NCI-H524 (cell line): Measurements from ENCODE around the gene B9D1.

Experiments used
- DNase-seq, 2 experiments: peaks; one replicate each; lab custom pipeline; 2025; lab: John Stamatoyannopoulos, UW

B9D1 gene

GRCh38 chr17:19338031-19338990 lies 24.2 kb downstream of the B9D1 start:
- DNase-seq, result peak in 1 of 2 experiments; percentile 52

GRCh38 chr17:19337712-19338023 lies 24.9 kb downstream of the B9D1 start:
- DNase-seq, result no peak

- DNase-seq, result no peak
Observed at GRCh38 chr17:19336938-19337711, 25.4 kb downstream of the B9D1 start.

GRCh38 chr17:19335951-19336631 lies 26.4 kb downstream of the B9D1 start:
- DNase-seq, result no peak

GRCh38 chr17:19334331-19334730 lies 28.2 kb downstream of the B9D1 start:
- DNase-seq, result no peak

- no peak for DNase-seq
Observed at GRCh38 chr17:19333736-19334290, 28.7 kb downstream of the B9D1 start.

GRCh38 chr17:19333132-19333440 lies 29.4 kb downstream of the B9D1 start:
- DNase-seq, result no peak

- DNase-seq, result no peak
Observed at GRCh38 chr17:19332371-19333131, 30.0 kb downstream of the B9D1 start.

- DNase-seq, result no peak
Observed at GRCh38 chr17:19331543-19332245, 30.8 kb downstream of the B9D1 start.

- DNase-seq, result no peak
Observed at GRCh38 chr17:19331134-19331533, 31.4 kb downstream of the B9D1 start.

- DNase-seq, result no peak
Observed at GRCh38 chr17:19330271-19330670, 32.3 kb downstream of the B9D1 start.

- no peak for DNase-seq
Observed at GRCh38 chr17:19329839-19330238, 32.7 kb downstream of the B9D1 start.

- DNase-seq, result no peak
Observed at GRCh38 chr17:19329136-19329535, 33.4 kb downstream of the B9D1 start.

GRCh38 chr17:19328441-19329061 lies 34.0 kb downstream of the B9D1 start:
- DNase-seq, result no peak

- no peak for DNase-seq
Observed at GRCh38 chr17:19327031-19327783, 35.3 kb downstream of the B9D1 start.

- DNase-seq, result no peak
Observed at GRCh38 chr17:19325542-19325941, 37.0 kb downstream of the B9D1 start.

GRCh38 chr17:19322861-19323260 lies 39.7 kb downstream of the B9D1 start:
- DNase-seq, result no peak

GRCh38 chr17:19322129-19322505 lies 40.4 kb downstream of the B9D1 start:
- no peak for DNase-seq

GRCh38 chr17:19321481-19322128 lies 40.9 kb downstream of the B9D1 start:
- no peak for DNase-seq
